H9 (cell line): ENCODE data around the gene RICTOR. TPM values are rescaled to one million over a fixed set of nuclear protein-coding genes. Genes with fewer than 3 reads are reported as not detected.

Experiments used
- DNase-seq: peaks from one replicate; pipeline ENCODE4 v3.0.0-alpha.2; 2017
- H2AFZ ChIP-seq: one replicate; pipeline ENCODE4 v1.6.1; 2013; ENCODE audit warnings: mild to moderate bottlenecking, low read length, control low read depth, moderate library complexity
- H2AK5ac ChIP-seq: 2 replicates; pipeline ENCODE4 v1.6.1; 2013; ENCODE audit warnings: low read length, control low read depth, mixed read lengths; ENCODE audit not compliant: insufficient read length
- H2BK120ac ChIP-seq: one replicate; pipeline ENCODE4 v1.6.1; 2013; ENCODE audit warnings: low read depth, mild to moderate bottlenecking, low read length, control low read depth, inconsistent platforms; ENCODE audit not compliant: poor library complexity, severe bottlenecking
- H2BK12ac ChIP-seq: 2 replicates; pipeline ENCODE4 v1.6.1; 2013; ENCODE audit warnings: low read length, control low read depth, mixed read lengths, low read depth; ENCODE audit not compliant: insufficient read length
- H2BK15ac ChIP-seq: 2 replicates; pipeline ENCODE4 v1.6.1; 2013; ENCODE audit warnings: low read depth, low read length, control low read depth
- H2BK20ac ChIP-seq: one replicate; pipeline ENCODE4 v1.6.1; 2013; ENCODE audit warnings: low read depth, mild to moderate bottlenecking, low read length, control low read depth, inconsistent platforms; ENCODE audit not compliant: poor library complexity, severe bottlenecking
- H2BK5ac ChIP-seq: 2 replicates; pipeline ENCODE4 v1.6.1; 2013; ENCODE audit warnings: low read length, control low read depth, mixed read lengths; ENCODE audit not compliant: insufficient read length
- H3K14ac ChIP-seq: 2 replicates; pipeline ENCODE4 v1.6.1; 2013; ENCODE audit warnings: low read length, control low read depth; ENCODE audit not compliant: insufficient read depth
- H3K18ac ChIP-seq: 2 replicates; pipeline ENCODE4 v1.6.1; 2013; ENCODE audit warnings: low read depth, mild to moderate bottlenecking, mixed read lengths, low read length, control low read depth; ENCODE audit not compliant: insufficient read length
- H3K23ac ChIP-seq: 2 replicates; pipeline ENCODE4 v1.6.1; 2013; ENCODE audit warnings: low read length, control low read depth, mixed read lengths, low read depth; ENCODE audit not compliant: insufficient read length
- H3K23me2 ChIP-seq: 2 replicates; pipeline ENCODE4 v1.6.1; 2013; ENCODE audit warnings: low read depth, mild to moderate bottlenecking, mixed read lengths, low read length, control low read depth; ENCODE audit not compliant: insufficient read length, poor library complexity, severe bottlenecking
- H3K27ac ChIP-seq: 2 replicates; pipeline ENCODE4 v1.5.1; 2013; ENCODE audit warnings: low read length, control low read depth, mixed read lengths, low read depth; ENCODE audit not compliant: insufficient read length
- H3K27me3 ChIP-seq: 2 replicates; pipeline ENCODE4 v1.6.1; 2013; ENCODE audit warnings: low read length, control low read depth, inconsistent platforms; ENCODE audit not compliant: insufficient read depth
- H3K4ac ChIP-seq: 2 replicates; pipeline ENCODE4 v1.6.1; 2013; ENCODE audit warnings: low read depth, mild to moderate bottlenecking, control low read depth, inconsistent platforms, low read length, moderate library complexity
- H3K4me1 ChIP-seq: 2 replicates; pipeline ENCODE4 v1.6.1; 2013; ENCODE audit warnings: low read length, control low read depth, inconsistent platforms; ENCODE audit not compliant: insufficient read depth
- H3K4me2 ChIP-seq: 2 replicates; pipeline ENCODE4 v1.6.1; 2013; ENCODE audit warnings: low read length, control low read depth, mixed read lengths; ENCODE audit not compliant: insufficient read length, insufficient read depth
- H3K56ac ChIP-seq: 2 replicates; pipeline ENCODE4 v1.6.1; 2013; ENCODE audit warnings: low read depth, mild to moderate bottlenecking, mixed read lengths, low read length, control low read depth; ENCODE audit not compliant: insufficient read length
- H3K79me1 ChIP-seq: 2 replicates; pipeline ENCODE4 v1.6.1; 2013; ENCODE audit warnings: low read depth, mild to moderate bottlenecking, moderate library complexity, low read length, control low read depth, inconsistent platforms; ENCODE audit not compliant: insufficient read depth, poor library complexity, severe bottlenecking
- H3K79me2 ChIP-seq: 2 replicates; pipeline ENCODE4 v1.6.1; 2013; ENCODE audit warnings: low read length, control low read depth, inconsistent platforms; ENCODE audit not compliant: insufficient read depth
- H3K9ac ChIP-seq: 2 replicates; pipeline ENCODE4 v1.6.1; 2013; ENCODE audit warnings: low read length, control low read depth, mixed read lengths; ENCODE audit not compliant: insufficient read length; ENCODE audit errors: extremely low read depth
- H3K9me3 ChIP-seq: one replicate; pipeline ENCODE4 v1.6.1; 2013; ENCODE audit warnings: low read depth, low read length, inconsistent platforms; ENCODE audit not compliant: control insufficient read depth
- H3T11ph ChIP-seq: one replicate; pipeline ENCODE4 v1.6.1; 2013; ENCODE audit warnings: mild to moderate bottlenecking, low read length, control low read depth, inconsistent platforms
- H4K20me1 ChIP-seq: one replicate; pipeline ENCODE4 v1.6.1; 2013; ENCODE audit not compliant: control insufficient read depth, insufficient read length, insufficient read depth
- H4K5ac ChIP-seq: 2 replicates; pipeline ENCODE4 v1.6.1; 2013; ENCODE audit warnings: low read depth, mild to moderate bottlenecking, mixed read lengths, low read length, control low read depth; ENCODE audit not compliant: insufficient read length
- H4K8ac ChIP-seq: replicated peaks from 2 replicates; pipeline ENCODE4 v1.6.1; 2013; ENCODE audit warnings: low read length, control low read depth, mixed read lengths, low read depth; ENCODE audit not compliant: insufficient read length
- H4K91ac ChIP-seq: 2 replicates; pipeline ENCODE4 v1.6.1; 2013; ENCODE audit warnings: low read depth, mild to moderate bottlenecking, moderate library complexity, mixed read lengths, low read length, control low read depth; ENCODE audit not compliant: insufficient read length
- H3K27ac Mint-ChIP-seq, 3 experiments: 2 replicates in 2 of 3; 3 replicates in 1 of 3; pipeline ENCODE4 v1.8.0; 2020 to 2021; ENCODE audit warnings: mixed read lengths in 3 of 3, mild to moderate bottlenecking in 1 of 3, moderate library complexity in 1 of 3
- H3K27me3 Mint-ChIP-seq: 2 replicates; pipeline ENCODE4 v1.8.0; 2021; ENCODE audit warnings: low read depth, mild to moderate bottlenecking, moderate library complexity, mixed read lengths
- H3K36me3 Mint-ChIP-seq, 3 experiments: 2 replicates in 2 of 3; 3 replicates in 1 of 3; pipeline ENCODE4 v1.8.0; 2020 to 2021; ENCODE audit warnings: low read depth in 3 of 3, mixed read lengths in 3 of 3; ENCODE audit not compliant: insufficient read depth in 1 of 3
- H3K4me1 Mint-ChIP-seq, 2 experiments: 2 replicates each; pipeline ENCODE4 v1.8.0; 2020; ENCODE audit warnings: mixed read lengths in 2 of 2
- H3K4me3 Mint-ChIP-seq, 2 experiments: 2 replicates in 1 of 2; 3 replicates in 1 of 2; pipeline ENCODE4 v1.8.0; 2020 to 2021; ENCODE audit warnings: mild to moderate bottlenecking in 2 of 2, mixed read lengths in 2 of 2, moderate library complexity in 1 of 2
- H3K9me3 Mint-ChIP-seq, 2 experiments: 2 replicates in 1 of 2; 3 replicates in 1 of 2; pipeline ENCODE4 v1.8.0; 2020; ENCODE audit warnings: mild to moderate bottlenecking in 2 of 2, mixed read lengths in 2 of 2, moderate library complexity in 1 of 2
- CTCF ChIP-seq: fragments of 200-600 bp; sonication (generic); conservative IDR thresholded peaks from 3 replicates; pipeline ENCODE4 v1.8.0; 2021; ENCODE audit warnings: antibody characterized with exemption, mild to moderate bottlenecking
- WGBS: extraction: QIAGEN DNeasy Blood & Tissue Kit; methylation state at CpG from one replicate; pipeline ENCODE4 v1.1.7; 2013; ENCODE audit warnings: missing lambda C conversion rate, low lambda C conversion rate, mixed read lengths; ENCODE audit not compliant: insufficient read length; ENCODE audit errors: extremely low coverage; 5-methylcytosine and 5-hydroxymethylcytosine counted together
- total RNA-seq: library from RNA; stranded (reverse); gene quantifications from 2 replicates; pipeline ENCODE4 v1.2.1, GENCODE V29; 2021

RICTOR gene
- total RNA-seq, 1 experiment from 2014 or later = 20.9 TPM

- Histone ChIP-seq H3K4ac (no peak overlapping the region), H4K20me1 (no peaks in the 10 kb centered on the region), H3K79me1 (no peaks in the 10 kb centered on the region), H3K4me1 (no peaks in the 10 kb centered on the region), H3K18ac (no peak overlapping the region), H3T11ph (no peak overlapping the region), H3K27ac (no peak overlapping the region), H2BK15ac (no peak overlapping the region), H3K14ac (no peak overlapping the region), H4K8ac (no peak overlapping the region), H3K9me3 (peaks cover 5% of the 10 kb centered on the region), H3K23me2 (no peaks in the 10 kb centered on the region), H2BK20ac (no peak overlapping the region), H2AK5ac (no peak overlapping the region), H3K27me3 (no peaks in the 10 kb centered on the region), H3K79me2 (no peaks in the 10 kb centered on the region), H3K9ac (no peak overlapping the region), H3K4me2 (no peak overlapping the region), H2BK5ac (no peak overlapping the region), H4K91ac (no peak overlapping the region), H2BK120ac (no peak overlapping the region), H4K5ac (no peak overlapping the region), H3K23ac (no peak overlapping the region), H2AFZ (no peak overlapping the region), H2BK12ac (no peak overlapping the region), H3K56ac (no peak overlapping the region)
- no peak overlapping the region; a peak in 2 of 7 replicates for H3K27ac Mint-ChIP-seq
- no peak overlapping the region for H3K4me3 Mint-ChIP-seq
- H3K36me3 Mint-ChIP-seq = peaks cover 7 to 13% (median 9%) of the 10 kb centered on the region in 3 experiments
- no peak for DNase-seq
- no CpG with 5 or more reads among the region's 3 CpGs for WGBS
- H3K27me3 Mint-ChIP-seq = no peaks in the 10 kb centered on the region
- H3K4me1 Mint-ChIP-seq = peaks cover 3 to 4% of the 10 kb centered on the region in 2 experiments; a peak in 1 of 4 replicates
- peak; percentile 55; the same call in 2 of the 3 replicates for TF ChIP-seq CTCF
- peaks cover 6 to 8% of the 10 kb centered on the region in 2 experiments for H3K9me3 Mint-ChIP-seq
Observed at GRCh38 chr5:39005566-39006232, 68.5 kb downstream of the RICTOR start.
